Tibial artery (tissue), 4 donors: ENCODE measurements around the gene SENP1.

Experiments
- DNase-seq, 2 donors: peaks; one replicate each; pipeline ENCODE4 v3.0.0-alpha.2; 2019
- H3K27ac ChIP-seq, 2 donors: fragments of 200-600 bp; sonication (generic) in 1 of 2; 1 replicate in 1 of 2; 2 replicates in 1 of 2; pipeline ENCODE4 v1.5.1; 2018 to 2019; ENCODE audit warnings: mild to moderate bottlenecking in 1 of 2
- H3K27me3 ChIP-seq, 2 donors: fragments of 200-600 bp; sonication (generic) in 1 of 2; one replicate each; pipeline versions ENCODE4 v1.5.1 to v1.6.0; 2016 to 2019
- H3K36me3 ChIP-seq, 3 donors: fragments of 200-600 bp; sonication (generic) in 2 of 3; one replicate each; pipeline ENCODE4 v1.5.1; 2016 to 2019; ENCODE audit warnings: mild to moderate bottlenecking in 2 of 3
- H3K4me1 ChIP-seq, 4 donors: fragments of 200-600 bp; sonication (generic) in 2 of 4; 1 replicate in 3 of 4; 2 replicates in 1 of 4; pipeline ENCODE4 v1.5.1; 2016 to 2019
- H3K4me3 ChIP-seq, 2 donors: fragments of 200-600 bp; sonication (generic) in 1 of 2; 1 replicate in 1 of 2; 2 replicates in 1 of 2; pipeline ENCODE4 v1.5.1; 2018 to 2019; ENCODE audit warnings: mild to moderate bottlenecking in 2 of 2
- H3K9me3 ChIP-seq, 3 donors: fragments of 200-600 bp; sonication (generic) in 1 of 3; one replicate each; pipeline ENCODE4 v1.5.1; 2016 to 2019
- CTCF ChIP-seq, 2 experiments: fragments of 200-600 bp in 1 of 2; fragments of 450-650 bp in 1 of 2; IDR thresholded peaks; one replicate each; pipeline ENCODE4 v1.5.1; 2017 to 2019; ENCODE audit warnings: antibody characterized with exemption in 2 of 2, mild to moderate bottlenecking in 1 of 2, moderate library complexity in 1 of 2
- intact Hi-C: fragments of 100-400 bp; cut with DNase I; formaldehyde crosslinking; loops from one replicate; pipeline ENCODE4 v1.15.0; 2023; ENCODE audit warnings: low total_unique reads

Gene SENP1

GRCh38 chr12:48021485-48022179 lies 84.2 kb downstream of the SENP1 start:
- Histone ChIP-seq H3K27ac (no peak overlapping the region), H3K36me3 (no peaks in the 10 kb centered on the region), H3K4me1 (no peaks in the 10 kb centered on the region), H3K9me3 (no peaks in the 10 kb centered on the region), H3K4me3 (no peak overlapping the region), H3K27me3 (peaks cover 0 to 30% of the 10 kb centered on the region in 2 donors)
- DNase-seq: no peak
- intact Hi-C loops: no loop called here
- no peak for TF ChIP-seq CTCF (IDR thresholded peaks at IDR 0.05)

- H3K36me3 ChIP-seq: no peaks in the 10 kb centered on the region
- no peak overlapping the region for H3K4me3 ChIP-seq
- intact Hi-C loops: no loop called here
- no peak for TF ChIP-seq CTCF (IDR thresholded peaks at IDR 0.05)
- no peaks in the 10 kb centered on the region for H3K9me3 ChIP-seq
- no peaks in the 10 kb centered on the region for H3K4me1 ChIP-seq
- no peak overlapping the region for H3K27ac ChIP-seq
- DNase-seq: no peak
- H3K27me3 ChIP-seq: peaks cover 0 to 37% of the 10 kb centered on the region in 2 donors
Observed at GRCh38 chr12:48019639-48020265, 86.1 kb downstream of the SENP1 start.

DNA sequence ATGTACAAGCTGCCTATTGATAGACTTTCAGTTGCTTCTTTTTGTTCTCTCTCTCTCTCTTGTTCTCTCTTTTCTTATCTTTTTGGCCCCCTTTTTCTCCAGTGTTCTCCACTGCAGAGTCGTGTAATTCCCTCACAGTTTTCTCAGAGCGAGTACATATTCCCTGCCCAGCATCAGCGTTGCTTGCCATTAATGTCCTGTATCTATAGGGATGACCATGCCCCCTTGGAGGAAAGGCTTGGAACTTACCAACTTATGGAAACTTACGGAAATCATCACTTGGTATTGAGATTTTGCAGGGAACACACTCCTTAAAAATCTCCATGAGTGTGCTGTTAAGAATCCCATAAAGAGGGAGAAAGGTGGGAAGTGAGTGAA lies 87.3 kb downstream of the SENP1 start:
- DNase-seq: no peak
- no peaks in the 10 kb centered on the region for H3K9me3 ChIP-seq
- TF ChIP-seq CTCF (IDR thresholded peaks at IDR 0.05): no peak
- no peak overlapping the region for H3K27ac ChIP-seq
- intact Hi-C loops: no loop called here
- peaks cover 0 to 37% of the 10 kb centered on the region in 2 donors for H3K27me3 ChIP-seq
- H3K36me3 ChIP-seq: no peaks in the 10 kb centered on the region
- no peaks in the 10 kb centered on the region for H3K4me1 ChIP-seq
- no peak overlapping the region for H3K4me3 ChIP-seq

DNA sequence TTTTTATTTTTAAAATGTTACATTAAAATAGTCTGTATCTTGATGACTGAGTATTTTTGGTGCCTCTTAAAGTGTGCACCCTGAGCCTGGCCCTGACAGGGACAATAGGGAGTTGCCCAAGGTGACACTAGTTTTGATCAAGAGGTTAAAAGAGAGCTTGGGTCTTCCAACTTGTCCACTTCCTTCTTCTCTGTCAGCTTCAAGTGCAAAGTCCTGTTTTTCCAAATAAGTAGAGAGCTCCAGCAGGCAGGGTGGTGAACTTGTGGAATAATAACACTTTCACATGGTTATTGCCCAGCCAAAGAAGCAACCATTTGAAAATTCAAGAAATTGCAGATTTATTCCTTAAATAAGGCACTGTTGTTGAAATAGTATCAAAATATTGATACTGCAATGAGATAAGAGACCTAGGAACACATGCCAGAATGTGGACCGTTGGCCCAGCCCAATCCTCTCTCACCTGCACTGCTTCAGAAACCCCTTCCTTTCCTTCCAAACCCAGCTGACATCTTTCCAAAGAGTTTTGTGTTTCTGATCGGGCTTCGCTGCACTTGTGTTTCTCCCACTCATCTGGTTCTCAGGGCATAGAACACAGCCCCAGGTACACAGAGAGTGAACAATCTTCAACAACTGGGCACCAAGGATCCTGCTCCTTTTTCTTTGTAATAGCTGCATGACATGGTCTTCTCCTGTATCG lies 87.8 kb downstream of the SENP1 start:
- Histone ChIP-seq H3K4me3 (no peak overlapping the region), H3K4me1 (no peaks in the 10 kb centered on the region), H3K36me3 (no peaks in the 10 kb centered on the region), H3K27ac (no peak overlapping the region), H3K27me3 (peaks cover 0 to 35% of the 10 kb centered on the region in 2 donors), H3K9me3 (no peaks in the 10 kb centered on the region)
- no peak for TF ChIP-seq CTCF (IDR thresholded peaks at IDR 0.05)
- intact Hi-C loops: no loop called here
- no peak for DNase-seq

DNA sequence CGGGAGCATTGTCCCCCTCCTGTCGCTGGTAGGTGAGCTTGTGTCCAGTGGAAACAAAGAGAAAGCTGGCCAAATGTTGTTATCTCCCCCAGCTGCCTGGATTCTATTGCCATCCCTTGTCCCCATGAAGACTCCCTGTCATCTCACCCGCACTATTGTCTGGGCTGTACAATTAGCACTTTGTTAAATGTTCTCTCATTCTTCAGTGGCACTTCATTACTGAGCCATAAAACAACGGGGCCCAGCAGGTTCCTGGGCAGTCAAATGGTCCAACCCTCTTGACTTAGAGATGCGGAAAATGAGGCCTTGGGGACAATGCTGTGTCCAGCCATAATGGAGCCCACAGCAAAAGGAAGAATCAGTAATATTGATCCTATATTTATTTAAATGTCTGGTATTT lies 88.4 kb downstream of the SENP1 start:
- no peak for DNase-seq
- no peaks in the 10 kb centered on the region for H3K36me3 ChIP-seq
- no peaks in the 10 kb centered on the region for H3K9me3 ChIP-seq
- H3K4me3 ChIP-seq: no peak overlapping the region
- H3K27ac ChIP-seq: no peak overlapping the region
- intact Hi-C loops: no loop called here
- H3K27me3 ChIP-seq: peaks cover 0 to 29% of the 10 kb centered on the region in 2 donors
- no peak for TF ChIP-seq CTCF (IDR thresholded peaks at IDR 0.05)
- no peaks in the 10 kb centered on the region for H3K4me1 ChIP-seq
